Coronary artery (tissue), 2 donors: ENCODE measurements around the gene HECTD4.
"Not testable (repeated sequence)": the region's sequence is repeated elsewhere in the genome, so short reads cannot be mapped to it uniquely, and the experiment has no call there.

Experiments
- DNase-seq: peaks from one replicate; pipeline ENCODE4 v3.0.0-alpha.2; 2017; ENCODE audit warnings: low spot score
- H3K27ac ChIP-seq, 2 donors: fragments of 200-600 bp; sonication (generic); one replicate each; pipeline ENCODE4 v1.5.1; 2016 to 2019
- H3K4me3 ChIP-seq: fragments of 200-600 bp; sonication (generic); 2 replicates; pipeline ENCODE4 v1.5.1; 2016; ENCODE audit warnings: mild to moderate bottlenecking, moderate library complexity
- TF ChIP-seq, protein P1 (sequence below): fragments of 200-600 bp; sonication (generic); IDR thresholded peaks from one replicate; pipeline ENCODE4 v1.5.1; 2019; ENCODE audit warnings: antibody characterized with exemption

The HECTD4 gene

DNA sequence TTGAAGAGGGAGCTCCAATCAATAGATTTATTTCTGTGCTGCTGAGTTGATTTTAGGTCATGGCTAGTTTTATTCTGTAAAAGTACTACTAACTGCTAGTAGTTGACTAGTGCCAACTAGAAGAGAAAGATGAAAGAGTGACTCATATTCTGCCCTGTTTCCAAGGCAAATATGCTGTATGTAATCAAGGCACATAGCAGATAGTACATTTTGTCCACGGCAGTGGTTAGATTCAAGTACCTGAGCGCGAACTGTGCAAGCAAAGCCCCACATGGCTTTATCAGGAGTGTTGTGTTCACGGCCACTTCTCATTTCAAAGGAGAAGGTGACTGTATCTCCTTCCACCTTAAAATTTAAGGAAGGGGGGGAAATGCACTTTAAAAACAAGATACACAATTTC, 130.0 kb downstream of the HECTD4 start:
- TF ChIP-seq, protein P1, sequence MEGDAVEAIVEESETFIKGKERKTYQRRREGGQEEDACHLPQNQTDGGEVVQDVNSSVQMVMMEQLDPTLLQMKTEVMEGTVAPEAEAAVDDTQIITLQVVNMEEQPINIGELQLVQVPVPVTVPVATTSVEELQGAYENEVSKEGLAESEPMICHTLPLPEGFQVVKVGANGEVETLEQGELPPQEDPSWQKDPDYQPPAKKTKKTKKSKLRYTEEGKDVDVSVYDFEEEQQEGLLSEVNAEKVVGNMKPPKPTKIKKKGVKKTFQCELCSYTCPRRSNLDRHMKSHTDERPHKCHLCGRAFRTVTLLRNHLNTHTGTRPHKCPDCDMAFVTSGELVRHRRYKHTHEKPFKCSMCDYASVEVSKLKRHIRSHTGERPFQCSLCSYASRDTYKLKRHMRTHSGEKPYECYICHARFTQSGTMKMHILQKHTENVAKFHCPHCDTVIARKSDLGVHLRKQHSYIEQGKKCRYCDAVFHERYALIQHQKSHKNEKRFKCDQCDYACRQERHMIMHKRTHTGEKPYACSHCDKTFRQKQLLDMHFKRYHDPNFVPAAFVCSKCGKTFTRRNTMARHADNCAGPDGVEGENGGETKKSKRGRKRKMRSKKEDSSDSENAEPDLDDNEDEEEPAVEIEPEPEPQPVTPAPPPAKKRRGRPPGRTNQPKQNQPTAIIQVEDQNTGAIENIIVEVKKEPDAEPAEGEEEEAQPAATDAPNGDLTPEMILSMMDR: no peak
- Histone ChIP-seq H3K4me3 (no peak overlapping the region), H3K27ac (no peak overlapping the region)
- no peak for DNase-seq

DNA sequence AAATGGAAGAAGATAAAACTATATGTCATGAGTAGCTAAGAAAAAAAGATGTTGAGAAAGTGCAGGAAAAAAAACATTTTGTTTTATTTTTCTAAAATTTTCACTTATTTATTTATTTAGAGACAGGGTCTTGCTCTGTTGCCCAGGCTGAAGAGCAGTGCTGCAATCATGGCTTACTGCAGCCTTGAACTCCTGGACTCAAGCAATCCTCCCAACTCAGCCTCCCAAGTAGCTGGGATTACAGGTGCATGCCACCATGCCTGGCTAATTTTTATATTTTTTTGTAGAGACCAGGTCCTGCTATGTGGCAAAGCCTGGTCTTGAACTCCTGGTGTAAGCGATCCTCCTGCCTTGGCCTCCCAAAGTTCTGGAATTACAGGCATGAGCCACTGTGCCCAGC, 137.3 kb downstream of the HECTD4 start:
- not testable (repeated sequence) for H3K4me3 ChIP-seq, DNase-seq, H3K27ac ChIP-seq

DNA sequence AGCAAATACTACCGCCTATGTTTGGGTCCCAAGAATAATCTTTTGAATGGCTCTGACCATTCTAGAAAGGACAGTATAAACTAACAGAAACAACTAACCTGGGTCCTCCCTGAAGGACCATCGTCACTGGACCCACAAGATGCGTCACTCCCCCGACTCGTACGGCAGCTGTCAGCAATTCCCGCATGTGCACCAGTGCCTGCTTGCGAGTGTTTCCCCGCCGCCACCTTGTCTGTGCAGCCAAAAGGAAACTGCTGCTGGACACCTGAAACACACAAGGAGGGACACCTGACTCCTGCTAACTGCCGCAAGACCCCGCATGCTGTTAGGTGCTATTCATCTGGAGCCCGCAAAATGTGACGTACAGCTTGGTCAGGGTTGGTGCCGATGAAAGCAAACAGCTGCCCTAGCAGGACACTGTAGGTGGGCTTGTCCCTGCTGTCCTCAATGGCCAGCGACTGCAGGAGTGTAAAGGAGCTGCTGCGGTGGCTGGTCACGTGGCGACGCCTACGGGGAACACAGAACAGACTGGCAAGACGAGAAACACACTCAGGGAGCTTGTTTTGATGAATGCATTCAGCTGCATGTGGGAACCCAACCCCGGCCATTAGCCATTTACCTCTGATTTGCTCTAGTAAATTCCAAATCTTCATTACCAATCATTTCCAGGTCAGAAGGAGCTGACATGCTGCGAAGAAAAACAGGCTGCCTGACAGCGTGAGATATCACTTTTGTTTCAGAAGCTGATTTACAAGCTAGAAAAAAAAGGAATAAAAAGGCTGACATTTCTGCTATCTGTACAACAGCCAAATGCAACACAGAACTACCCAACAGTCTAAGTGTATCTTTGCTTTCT, 138.7 kb downstream of the HECTD4 start:
- DNase-seq: no peak
- TF ChIP-seq, protein P1: no peak
- H3K27ac ChIP-seq: no peak overlapping the region
- H3K4me3 ChIP-seq: no peak overlapping the region

DNA sequence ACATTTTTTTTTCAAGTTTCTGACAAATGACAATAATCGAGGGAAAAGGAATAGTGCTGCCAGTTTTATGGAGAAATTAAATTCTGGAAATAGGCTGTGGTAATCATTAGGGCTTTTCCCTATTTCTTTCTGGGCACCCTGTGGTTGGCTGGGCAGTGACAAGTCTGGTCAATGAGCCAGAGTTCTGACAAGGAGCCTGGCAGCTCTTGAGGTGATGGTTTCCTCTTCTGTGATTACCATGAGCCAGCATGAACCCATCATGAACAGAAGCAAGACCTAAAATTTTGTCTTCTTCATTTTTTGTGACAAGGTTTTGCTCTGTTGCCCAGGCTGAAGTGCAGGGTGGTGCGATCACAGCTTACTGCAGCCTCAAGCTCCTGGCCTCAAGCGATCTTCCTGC, 141.1 kb downstream of the HECTD4 start:
- Histone ChIP-seq H3K27ac (no peak overlapping the region), H3K4me3 (no peak overlapping the region)
- TF ChIP-seq, protein P1: no peak
- no peak for DNase-seq

DNA sequence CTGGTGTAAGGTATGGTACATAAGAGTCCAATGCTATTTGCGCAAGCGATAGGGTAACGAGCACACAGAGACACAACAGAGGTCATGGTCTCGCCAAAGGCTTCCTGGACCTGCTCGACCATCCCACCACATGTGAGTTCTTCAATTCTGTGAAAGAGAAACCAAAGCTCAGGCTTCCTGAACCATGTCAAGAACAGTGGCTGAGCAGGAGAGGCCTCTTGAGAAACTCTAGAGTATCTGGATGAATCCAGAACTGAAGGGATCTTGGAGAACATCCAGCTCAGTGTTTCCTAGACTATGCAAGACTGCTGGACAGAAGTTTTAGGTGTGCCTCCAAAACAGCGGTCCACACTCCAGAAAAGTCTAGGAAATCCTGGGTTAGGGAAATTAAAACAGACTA, 142.3 kb downstream of the HECTD4 start:
- TF ChIP-seq, protein P1: no peak
- DNase-seq: no peak
- H3K27ac ChIP-seq: no peak overlapping the region
- no peak overlapping the region for H3K4me3 ChIP-seq

DNA sequence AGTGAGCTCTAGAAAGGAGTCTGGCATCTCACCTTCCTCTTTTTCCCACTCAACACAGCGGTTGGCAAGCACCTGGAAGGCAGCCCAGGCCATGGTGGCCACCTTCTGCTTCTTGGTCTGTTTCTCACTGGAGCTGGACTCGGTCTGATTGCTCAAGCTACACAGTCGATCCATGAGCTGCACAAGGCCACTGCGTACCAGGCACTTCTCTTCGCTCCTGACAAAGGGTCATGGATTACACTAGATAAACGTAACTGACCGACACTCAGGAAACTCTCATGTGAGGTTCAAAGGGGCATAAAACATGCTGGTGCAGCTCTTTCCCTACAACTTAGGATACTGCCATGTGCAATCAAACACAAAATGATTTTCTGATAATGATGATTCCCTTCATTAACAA, 143.2 kb downstream of the HECTD4 start:
- no peak for DNase-seq
- TF ChIP-seq, protein P1: no peak
- Histone ChIP-seq H3K27ac (no peak overlapping the region), H3K4me3 (no peak overlapping the region)

DNA sequence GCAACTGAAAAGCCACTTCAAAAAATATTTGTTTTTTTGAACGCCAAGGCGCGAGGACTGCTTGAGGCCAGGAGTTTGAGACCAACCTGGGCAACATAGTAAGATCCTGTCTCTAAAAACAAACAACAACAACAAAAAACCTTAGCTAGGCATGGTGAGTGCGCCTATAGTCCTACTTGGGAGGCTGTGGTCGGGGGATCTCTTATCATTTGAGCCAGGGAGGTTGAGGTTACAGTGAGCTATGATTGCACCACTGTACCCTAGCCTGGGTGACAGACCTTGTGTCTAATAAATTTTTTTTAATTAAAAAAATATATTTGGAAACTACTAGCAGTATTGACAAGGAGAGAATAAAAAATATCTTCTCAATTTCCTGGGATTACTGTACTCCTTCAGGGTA, 143.8 kb downstream of the HECTD4 start:
- Histone ChIP-seq H3K27ac (no peak overlapping the region), H3K4me3 (no peak overlapping the region)
- TF ChIP-seq, protein P1: no peak
- DNase-seq: no peak
